ENCODE results near the gene GIT2. TPM values are rescaled to one million over a fixed set of nuclear protein-coding genes. Genes with fewer than 3 reads are reported as not detected.
"Not testable (repeated sequence)": the region's sequence is repeated elsewhere in the genome, so short reads cannot be mapped to it uniquely, and the experiment has no call there.

GIT2 gene
- total RNA-seq, 1 experiment from 2014 or later, result 20.5 TPM

DNA sequence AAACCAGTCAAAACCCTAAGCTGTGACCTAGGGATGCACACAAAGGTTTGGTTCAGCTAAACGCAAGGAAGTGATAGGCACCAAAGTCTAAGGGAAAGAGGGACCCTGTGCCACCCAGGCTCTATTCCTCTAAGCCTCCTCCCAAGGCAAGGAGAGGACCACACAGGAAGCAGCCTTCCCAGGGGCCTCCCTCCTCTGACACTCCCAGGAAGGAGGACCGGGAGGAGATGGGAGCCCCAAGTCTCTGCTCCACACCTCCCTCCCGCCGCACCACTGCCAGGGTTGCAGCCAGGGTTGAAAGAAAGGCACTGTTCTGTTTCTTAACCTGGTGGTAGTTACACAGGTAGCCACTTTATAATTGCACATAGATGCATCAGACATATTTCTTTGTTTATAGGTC lies 74.2 kb downstream of the GIT2 start:
- no peak for DNase-seq (ENCODE audit: low read depth)

DNA sequence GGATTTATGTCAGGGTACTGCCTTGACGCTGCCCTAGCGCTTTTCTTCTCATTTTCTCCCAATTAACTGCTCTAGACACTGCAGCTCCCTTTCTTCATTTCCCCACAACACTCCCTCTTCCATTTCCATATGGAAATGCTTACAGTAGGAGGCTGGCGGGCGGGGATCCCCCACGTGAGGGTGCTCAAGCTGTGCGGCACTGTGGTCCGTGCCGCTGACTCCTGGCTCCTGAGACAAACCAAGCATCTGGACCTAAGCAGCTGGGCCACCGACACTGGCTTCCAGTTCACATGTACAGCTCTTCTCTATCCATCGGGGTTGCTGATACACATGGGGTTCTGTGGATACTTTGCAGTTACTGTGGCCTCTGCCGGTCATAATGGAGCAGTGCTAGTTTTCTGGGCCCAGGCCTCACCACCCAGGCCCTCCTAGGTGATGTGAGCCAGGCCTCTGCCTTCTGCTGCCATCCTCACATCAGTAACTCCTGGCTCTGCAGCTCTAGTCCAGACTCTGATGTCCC lies 75.8 kb downstream of the GIT2 start:
- no peak for DNase-seq (ENCODE audit: low read depth)

DNA sequence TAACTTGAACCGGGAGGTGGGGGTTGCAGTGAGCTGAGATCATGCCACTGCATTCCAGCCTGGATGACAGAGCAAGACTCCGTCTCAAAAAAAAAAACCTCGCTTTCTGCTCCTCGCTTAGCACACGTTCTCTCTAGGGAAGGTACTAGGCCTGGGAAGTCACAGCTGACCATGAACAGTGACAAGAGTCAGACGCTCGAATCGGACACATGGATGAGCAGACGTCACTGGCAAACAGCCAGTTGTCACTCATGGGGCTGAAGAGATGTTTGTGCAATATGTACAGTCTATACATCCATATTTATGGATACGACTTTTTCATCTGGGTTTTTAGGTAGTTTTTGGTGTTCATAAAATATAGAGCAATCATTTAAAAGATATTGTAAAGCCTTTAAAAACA lies 76.7 kb downstream of the GIT2 start:
- DNase-seq (ENCODE audit: low read depth), result no peak

DNA sequence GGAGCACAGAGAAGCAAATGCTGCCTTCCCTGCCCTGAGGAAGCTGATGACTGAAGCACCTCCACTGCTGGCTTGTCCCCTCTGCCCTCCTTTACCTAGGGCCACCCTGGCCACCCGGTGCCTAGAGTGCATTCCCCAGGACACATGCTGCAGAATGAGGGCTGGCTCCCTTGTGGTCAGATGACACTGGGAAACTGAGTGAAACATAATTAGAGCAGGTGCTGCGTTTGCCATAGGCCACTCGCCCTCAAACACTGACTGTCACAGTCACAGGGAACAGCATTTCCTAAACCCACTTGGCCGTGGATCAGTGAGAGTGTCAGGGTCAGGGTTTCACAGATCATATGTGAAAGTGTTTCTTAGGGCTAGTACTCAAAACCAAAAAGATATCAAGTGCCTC lies 80.1 kb downstream of the GIT2 start:
- DNase-seq (ENCODE audit: low read depth), result no peak

DNA sequence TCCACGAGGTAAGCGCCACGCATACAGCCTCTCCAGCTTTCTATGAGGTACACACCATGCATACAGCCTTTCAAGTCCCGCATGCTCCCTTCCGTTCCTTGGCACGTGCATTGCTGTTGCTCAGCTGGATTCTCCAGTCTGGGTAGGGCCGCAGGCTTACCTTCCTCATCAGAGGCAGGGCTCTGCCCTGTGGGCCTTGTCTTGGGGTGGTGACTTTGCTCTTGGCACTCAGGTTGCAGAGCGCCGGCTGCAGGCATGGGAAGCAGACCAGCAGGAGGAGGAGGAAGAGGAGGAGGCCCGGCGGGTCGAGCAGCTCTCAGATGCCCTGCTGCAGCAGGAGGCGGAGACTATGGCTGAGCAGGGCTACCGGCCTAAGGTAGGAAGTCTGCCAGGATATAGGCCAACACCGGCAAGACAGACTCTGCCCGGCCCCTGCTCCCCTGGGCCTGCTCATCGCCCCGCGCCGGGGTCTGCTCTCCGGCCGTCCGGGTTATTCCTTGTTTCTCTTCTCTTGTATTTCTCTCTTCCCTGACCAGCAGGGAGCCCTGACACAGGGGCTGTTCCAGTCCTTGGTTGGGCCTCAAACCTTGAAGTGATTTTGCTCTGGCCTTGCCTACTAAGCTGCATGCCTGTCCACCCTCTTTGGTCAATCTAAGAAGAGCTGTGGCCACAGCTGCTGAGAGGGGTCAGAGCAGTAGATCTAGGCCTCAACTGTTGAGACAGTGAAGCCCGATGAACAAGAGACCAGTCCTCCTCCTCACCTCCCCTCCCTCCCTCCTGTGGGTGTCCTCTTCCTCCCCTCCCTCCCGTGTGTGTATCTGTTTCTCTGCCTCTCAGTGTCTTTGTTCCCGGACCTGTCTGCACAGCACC lies 80.8 kb downstream of the GIT2 start:
- DNase-seq (ENCODE audit: low read depth), result no peak

DNA sequence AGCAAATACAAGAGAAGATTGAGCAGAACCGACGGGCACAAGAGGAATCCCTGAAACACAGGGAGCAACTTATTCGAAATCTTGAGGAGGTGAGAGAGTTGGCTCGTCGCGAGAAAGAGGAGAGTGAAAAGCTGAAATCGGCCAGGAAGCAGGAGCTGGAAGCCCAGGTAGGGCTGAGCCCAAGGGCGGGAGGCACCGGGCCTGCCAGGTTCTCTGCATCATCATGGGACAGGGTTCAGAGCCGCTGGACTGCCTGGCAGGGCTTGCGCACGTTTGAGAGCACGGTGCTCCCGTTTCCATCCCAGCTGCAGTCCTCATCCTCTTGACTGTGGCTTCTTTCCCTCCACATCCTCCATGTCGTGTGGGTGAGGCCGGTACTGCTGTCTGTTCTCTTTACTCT lies 81.7 kb downstream of the GIT2 start:
- no peak for DNase-seq (ENCODE audit: low read depth)

DNA sequence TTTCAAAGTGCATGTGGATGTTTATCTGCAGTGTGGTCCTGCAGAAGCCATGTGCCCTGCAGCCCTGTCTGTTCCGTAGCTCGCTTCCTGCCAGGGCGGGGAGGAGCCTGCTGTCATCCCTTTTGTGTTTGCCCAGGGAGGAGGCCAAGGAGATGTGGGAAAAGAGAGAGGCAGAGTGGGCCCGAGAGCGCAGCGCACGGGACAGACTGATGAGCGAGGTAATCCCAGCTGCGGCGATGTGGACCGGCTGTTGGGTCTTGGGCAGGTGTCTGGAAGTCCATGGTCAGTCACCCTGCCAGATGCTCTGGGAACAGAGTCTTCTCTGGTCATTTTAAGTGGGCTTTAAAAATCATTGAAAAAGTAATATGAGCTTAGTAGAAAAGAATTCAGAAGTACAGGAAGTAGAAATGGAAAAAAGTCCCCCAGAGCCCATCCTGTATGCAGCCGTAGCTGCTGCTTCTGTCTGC lies 83.3 kb downstream of the GIT2 start:
- no peak for DNase-seq (ENCODE audit: low read depth)

DNA sequence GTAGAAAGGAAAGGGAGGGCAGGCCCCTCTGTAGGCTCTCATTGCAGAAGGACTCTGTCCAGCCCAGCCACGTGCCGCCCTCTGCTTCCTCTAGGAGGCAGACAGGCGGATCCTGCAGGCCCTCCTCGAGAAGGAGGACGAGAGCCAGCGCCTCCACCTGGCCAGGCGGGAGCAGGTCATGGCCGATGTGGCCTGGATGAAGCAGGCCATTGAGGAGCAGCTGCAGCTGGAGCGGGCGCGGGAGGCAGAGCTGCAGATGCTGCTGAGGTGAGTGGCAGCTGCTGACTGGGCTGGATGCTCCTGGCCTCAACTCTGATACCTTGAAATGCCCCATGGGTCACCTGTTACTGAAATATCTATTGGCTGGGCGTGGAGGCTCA lies 85.2 kb downstream of the GIT2 start:
- DNase-seq (ENCODE audit: low read depth), result peak; percentile 55

DNA sequence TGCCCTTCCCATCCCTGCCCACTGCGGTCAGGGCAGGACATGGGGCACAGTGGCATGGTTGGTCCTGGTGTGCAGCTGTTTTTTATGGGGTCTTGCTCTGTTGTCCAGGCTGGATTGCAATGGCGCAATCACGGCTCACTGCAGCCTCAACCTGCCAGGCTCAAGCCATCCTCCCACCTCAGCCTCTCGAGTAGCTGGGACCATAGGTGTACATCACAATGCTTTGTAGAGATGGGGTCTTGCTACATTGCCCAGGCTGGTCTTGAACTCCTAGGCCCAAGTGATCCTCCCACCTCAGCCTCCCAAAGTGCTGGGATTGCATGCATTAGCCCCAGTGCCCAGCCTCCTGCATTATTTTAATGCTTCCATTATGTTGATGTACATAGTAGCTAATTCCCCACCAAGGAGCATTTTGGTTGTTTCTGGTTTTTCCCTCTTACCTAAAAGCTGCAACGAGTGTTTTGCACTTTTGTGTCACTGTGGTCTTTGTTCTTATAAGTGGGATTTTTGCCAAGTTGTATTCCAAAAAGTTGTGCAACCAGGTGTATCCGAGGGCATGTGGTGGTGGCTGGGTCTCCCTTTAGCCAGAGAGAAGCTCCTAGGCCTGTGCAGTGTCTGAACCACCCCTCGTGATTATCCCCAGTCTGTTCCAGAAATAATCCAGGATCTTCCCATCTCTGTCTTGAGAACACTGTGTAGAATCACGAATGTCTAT lies 85.8 kb downstream of the GIT2 start:
- DNase-seq (ENCODE audit: low read depth), result no peak

DNA sequence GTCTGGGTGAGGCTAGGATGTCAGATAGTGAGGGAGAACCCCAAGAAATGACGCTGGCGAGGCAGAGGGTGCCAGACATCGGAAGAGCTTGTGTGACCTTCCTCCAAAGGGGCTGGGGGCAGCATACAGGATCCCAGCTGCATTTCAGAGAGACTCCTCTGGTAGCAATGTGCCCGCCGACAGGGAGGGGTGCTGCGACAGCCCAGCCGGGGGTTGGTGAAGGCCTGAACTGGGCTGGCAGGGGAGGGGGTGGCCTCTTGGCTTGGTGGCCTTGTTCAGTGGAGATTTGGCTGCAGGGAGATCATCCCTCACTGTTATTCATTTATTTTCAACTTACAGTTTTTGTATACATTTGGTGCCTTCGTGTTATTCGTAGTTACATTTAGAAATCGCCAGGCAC lies 90.9 kb downstream of the GIT2 start:
- no peak for DNase-seq (ENCODE audit: low read depth)

DNA sequence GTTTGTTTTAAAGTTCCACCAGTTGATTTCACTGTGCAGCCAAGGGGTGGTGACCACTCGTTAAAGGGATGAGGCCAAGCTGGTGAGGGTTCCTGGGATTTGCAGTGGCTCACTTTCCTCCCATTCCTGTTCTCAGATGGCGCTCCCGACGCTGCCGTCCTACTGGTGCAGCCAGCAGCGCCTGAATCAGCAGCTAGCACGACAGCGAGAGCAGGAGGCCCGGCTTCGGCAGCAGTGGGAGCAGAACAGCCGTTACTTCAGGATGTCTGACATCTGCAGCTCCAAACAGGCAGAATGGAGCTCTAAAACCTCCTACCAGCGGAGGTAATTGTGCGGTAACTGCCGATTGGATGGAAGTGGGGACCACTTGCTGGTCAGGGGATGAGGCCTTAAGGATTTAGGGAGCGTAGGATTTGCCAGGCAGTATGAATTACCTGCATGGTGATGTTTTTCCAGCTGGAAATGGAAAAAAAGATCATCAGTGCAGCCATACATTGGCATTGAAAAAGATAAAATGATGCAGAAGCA lies 93.2 kb downstream of the GIT2 start:
- DNase-seq (ENCODE audit: low read depth), result no peak

DNA sequence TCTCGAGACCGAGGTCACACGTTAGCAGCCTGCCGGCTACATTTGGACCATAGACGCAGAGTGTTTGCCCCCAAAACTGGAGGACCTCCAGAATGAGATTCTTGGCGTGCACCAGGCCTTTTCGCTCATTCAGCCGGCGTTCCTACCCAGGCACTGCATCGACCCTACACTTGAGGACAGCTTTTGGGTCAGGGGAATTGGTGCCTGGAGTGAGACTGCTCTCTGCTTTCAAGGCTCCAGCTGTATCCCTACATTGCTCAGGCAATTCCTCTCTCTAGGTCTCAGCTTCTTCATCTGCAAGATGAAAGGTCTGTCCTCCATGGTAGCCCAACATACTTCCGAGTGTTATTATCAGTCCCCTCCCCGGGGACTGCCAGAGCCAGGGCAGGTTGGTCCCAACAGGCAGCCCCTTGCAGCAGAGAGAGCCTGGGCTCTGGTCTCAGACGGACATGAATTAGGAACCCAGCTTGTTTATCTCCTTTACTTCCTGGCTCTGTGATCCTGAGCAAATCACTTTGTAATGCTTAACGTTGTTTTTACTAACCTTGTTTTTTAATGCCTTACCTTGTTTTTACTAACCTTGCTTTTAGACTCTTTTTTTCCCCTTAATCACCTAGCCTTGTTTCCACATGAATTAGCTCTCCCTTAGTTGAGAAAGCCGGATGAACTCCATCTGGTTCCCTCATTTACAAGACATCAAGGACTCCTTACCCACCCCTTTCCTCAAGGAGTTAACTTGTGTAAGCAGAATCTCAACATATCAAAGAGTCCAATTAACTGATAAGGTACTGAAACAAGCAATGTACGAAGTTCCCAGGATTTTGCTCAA lies 95.2 kb downstream of the GIT2 start:
- peak; percentile 21 for DNase-seq (ENCODE audit: low read depth)

DNA sequence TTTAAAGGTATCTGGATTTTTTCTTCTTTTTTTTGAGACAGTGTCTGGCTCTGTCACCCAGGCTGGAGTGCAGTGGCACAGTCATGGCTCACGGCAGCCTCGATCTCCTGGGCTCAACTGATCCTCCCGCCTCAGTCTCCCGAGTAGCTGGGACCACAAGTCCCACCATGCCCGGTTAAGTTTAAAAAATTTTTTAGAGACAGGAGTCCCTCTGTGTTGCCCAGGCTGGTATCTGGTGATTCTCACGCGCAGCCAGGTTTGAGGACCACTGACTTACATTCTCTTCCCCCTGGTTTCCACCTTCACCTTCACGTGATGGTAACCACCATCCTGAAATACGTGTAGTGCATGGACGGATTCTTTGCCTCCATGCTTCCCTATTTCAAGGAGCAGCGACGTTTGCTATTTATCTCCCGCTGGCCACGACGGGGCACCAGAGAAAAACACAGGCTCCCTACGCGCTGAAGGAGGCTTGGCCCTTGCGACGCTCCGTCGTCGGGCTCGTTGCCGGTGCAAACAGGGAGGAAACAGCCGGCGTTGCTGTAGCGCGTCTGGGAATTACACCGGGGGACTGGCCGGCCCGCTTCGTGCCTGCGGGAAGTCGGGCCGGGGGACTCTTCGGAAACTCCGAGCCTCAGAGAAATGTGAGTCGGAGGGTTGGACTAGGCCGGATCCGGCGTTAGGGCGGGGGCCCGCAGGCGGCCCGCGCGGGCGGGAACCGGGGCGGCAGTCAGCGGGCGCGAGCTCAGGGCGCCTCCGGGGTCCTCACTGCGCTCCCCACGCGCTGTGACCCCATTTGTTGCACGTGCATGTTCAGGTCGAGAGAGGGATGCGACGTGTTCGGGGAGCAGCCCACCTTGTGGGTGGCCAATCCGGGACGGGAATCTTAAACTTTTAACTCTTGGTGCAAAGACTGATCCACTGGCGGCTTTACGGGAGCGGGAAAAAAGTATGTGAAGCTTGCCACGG lies 96.1 kb downstream of the GIT2 start, which contains the start of gene TCHP:
TCHP (plus strand) TSS at position 492 of the 969 bp plus-strand sequence. CDS start 2,753 bp downstream, outside the sequence.
- peak; percentile 93 for DNase-seq (ENCODE audit: low read depth)

DNA sequence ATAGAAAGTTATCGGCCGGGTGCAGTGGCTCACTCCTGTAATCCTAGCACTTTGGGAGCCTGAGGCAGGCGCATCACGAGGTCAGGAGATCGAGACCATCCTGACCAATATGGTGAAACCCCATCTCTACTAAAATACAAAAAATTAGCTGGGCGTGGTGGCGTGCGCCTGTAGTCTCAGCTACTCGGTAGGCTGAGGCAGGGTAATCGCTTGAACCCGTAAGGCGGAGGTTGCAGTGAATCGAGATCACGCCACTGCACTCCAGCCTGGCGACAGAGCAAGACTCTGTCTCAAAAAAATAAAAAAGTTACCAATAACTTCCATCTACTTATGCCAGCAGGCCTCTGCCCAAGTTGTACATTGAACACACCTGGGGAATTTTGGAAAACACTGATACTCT lies 96.8 kb downstream of the GIT2 start:
- DNase-seq (ENCODE audit: low read depth), result not testable (repeated sequence)

DNA sequence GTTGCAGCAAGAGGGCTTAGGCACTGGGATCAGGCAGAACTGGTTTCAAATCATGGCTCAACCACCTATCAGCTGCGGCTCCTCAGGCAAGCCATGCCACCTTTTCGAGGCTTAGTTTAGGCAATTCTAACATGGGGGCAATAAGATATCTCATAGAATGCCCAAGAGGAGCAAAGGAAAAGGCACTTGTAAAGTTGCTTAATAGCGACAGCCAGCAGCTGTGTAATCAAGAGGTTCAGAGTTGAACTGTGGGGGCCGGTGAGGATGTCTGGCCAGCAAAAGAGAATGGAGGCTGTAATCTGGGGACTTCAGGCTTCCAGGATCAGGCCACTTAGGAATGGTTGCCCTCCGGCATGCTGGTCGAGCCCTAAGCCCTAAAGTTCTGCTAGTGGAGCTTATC lies 99.1 kb downstream of the GIT2 start:
- DNase-seq (ENCODE audit: low read depth), result no peak

DNA sequence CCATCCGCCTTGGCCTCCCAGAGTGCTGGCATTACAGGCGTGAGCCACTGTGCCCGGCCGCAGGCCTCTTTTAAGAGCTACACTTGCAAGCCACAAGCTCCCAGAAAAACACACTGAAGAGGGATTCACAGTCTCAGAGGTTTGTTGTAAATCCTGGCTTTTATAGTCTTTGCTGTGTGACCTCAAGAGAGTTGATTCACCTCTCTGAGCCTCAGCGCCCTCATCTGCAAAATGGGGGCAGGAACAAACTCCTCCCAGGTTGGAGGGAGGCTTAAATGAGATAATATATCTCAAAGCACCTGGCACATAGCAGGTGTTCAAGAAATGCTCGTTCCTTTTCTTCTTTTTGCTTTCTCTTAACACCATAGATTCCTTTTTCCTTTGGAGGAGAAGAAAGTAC lies 100.0 kb downstream of the GIT2 start:
- no peak for DNase-seq (ENCODE audit: low read depth)

DNA sequence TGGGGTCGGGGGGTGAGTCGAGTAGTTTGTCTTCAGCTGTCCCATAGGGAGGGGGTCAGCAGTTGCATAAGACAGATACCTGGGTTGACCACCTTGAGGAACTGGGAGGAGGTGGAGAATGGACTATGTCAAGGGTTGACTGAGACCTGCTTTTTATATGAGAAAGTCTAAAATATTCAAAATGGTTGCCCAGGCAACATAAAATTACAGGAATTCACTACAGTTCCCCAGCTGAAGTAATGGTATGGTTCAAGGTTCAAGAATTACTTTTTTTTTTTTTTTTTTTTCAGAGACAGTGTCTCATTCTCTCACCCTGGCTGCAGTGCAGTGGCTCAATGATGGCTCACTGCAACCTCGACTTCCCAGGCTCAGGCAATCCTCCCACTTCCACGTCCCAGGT lies 101.2 kb downstream of the GIT2 start:
- DNase-seq (ENCODE audit: low read depth), result no peak

DNA sequence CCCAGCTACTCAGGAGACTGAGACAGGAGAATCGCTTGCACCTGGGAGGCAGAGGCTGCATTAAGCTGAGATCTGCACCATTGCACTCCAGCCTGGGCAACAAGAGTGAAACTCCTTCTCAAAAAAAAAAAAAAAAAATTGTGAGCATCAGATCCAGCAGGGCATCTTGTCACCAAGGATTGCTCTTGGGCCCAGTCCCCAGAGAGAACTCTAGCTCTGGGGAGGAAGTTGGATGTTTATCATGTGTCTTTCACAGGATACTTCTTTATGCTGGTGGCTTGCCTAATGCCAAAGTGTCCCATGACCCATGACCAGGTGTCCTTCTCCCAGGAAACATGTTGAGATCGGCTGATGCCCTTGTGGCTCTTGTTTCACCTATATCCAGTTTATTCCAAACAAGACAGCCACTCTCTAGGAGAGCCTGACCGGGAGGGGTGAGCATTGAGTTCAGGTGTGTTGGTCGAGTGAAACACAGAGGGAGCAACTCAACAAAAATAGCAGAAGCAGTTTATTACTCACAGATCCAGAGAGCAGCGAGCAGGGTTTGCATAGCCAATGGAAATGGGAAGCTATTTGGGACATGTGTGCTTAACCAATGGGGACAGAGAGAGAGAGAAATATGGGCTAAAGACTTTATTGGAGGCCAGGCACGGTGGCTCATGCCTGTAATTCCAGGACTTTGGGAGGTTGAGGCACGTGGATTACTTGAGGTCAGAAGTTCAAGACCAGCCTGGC lies 102.7 kb downstream of the GIT2 start:
- DNase-seq (ENCODE audit: low read depth), result no peak

DNA sequence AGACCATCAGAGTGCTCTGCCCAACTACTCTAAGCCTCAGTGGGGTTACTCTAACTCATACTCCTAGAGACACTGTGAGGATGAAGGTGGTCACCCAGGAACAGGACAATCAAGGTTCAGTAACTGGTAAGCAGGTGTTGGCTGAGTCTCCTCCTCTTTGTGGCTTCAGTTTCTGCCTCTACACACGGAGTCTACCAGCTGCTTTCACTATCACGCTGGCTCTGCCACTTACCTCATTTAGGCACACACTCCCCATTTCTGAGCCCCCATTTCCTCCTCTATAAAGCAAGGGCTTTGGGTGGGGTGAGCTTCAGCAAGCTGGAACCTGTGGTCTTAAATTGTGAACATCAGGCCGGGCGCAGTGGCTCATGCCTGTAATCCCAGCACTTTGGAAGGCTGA lies 103.4 kb downstream of the GIT2 start:
- DNase-seq (ENCODE audit: low read depth), result no peak
